Measurements from ENCODE around the gene LHFPL3.

DNA sequence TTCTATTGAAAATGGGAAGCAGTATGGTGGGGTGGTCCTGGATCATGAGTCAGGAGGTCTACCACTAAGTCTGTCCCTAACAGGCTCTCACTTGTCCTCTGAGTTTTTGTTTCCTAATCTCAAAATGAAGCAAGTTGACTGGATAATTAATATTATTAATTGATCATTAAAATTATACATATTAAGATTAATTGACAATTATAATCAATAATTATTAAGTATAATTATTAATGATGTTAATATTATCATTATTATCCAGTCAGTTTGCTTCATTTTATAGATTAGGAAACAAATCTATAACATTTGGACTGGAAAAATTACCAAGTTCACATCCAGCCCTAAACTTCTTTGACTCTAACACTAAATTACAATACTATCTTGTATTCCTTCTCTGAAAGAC is 511.4 kb downstream of the LHFPL3 start:
- no peak for TF ChIP-seq CTCF (IDR thresholded peaks at IDR 0.05)
- no peak for TF ChIP-seq ZFX (IDR thresholded peaks at IDR 0.05; ENCODE audit: borderline replicate concordance)
